ENCODE data around the gene WDR20. TPM values are rescaled to one million over a fixed set of nuclear protein-coding genes. Genes with fewer than 3 reads are reported as not detected.

The WDR20 gene
- total RNA-seq, 2 experiments from 2014 or later: 30.3 to 30.6 TPM

- no peak overlapping the region for H3K27ac Mint-ChIP-seq
- ChIA-PET POLR2A (no interaction called here), CTCF (no interaction called here)
- H3K4me3 Mint-ChIP-seq: no peak overlapping the region
- peaks cover 37% of the 10 kb centered on the region for H3K36me3 Mint-ChIP-seq (ENCODE audit: low read depth)
- no peak for DNase-seq
- no peak for ATAC-seq
- H3K9me3 Mint-ChIP-seq (ENCODE audit: insufficient read depth): no peaks in the 10 kb centered on the region
- no peaks in the 10 kb centered on the region for H3K27me3 Mint-ChIP-seq (ENCODE audit: low read depth)
- peaks cover 35% of the 10 kb centered on the region for H3K4me1 Mint-ChIP-seq (ENCODE audit: low read depth)
Observed at GRCh38 chr14:102203382-102203781, 63.7 kb downstream of the WDR20 start.

GRCh38 chr14:102205560-102205959, 65.9 kb downstream of the WDR20 start:
- Mint-ChIP-seq H3K36me3 (ENCODE audit: low read depth) (peaks cover 33% of the 10 kb centered on the region), H3K4me3 (no peak overlapping the region), H3K27ac (no peak overlapping the region), H3K4me1 (ENCODE audit: low read depth) (peaks cover 17% of the 10 kb centered on the region), H3K9me3 (ENCODE audit: insufficient read depth) (no peaks in the 10 kb centered on the region), H3K27me3 (ENCODE audit: low read depth) (no peaks in the 10 kb centered on the region)
- DNase-seq: no peak
- ATAC-seq: no peak
- ChIA-PET POLR2A (no interaction called here), CTCF (no interaction called here)

GRCh38 chr14:102206918-102207317, 67.2 kb downstream of the WDR20 start:
- ATAC-seq: no peak
- Mint-ChIP-seq H3K4me3 (no peak overlapping the region), H3K4me1 (ENCODE audit: low read depth) (peaks cover 3% of the 10 kb centered on the region), H3K36me3 (ENCODE audit: low read depth) (peaks cover 26% of the 10 kb centered on the region), H3K27me3 (ENCODE audit: low read depth) (no peaks in the 10 kb centered on the region), H3K27ac (no peak overlapping the region), H3K9me3 (ENCODE audit: insufficient read depth) (no peaks in the 10 kb centered on the region)
- ChIA-PET POLR2A (no interaction called here), CTCF (no interaction called here)
- no peak for DNase-seq

GRCh38 chr14:102207831-102208365, 68.2 kb downstream of the WDR20 start:
- H3K4me3 Mint-ChIP-seq: no peak overlapping the region

GRCh38 chr14:102208741-102209140, 69.0 kb downstream of the WDR20 start:
- H3K4me1 Mint-ChIP-seq (ENCODE audit: low read depth): no peaks in the 10 kb centered on the region
- H3K4me3 Mint-ChIP-seq: no peak overlapping the region
- peaks cover 26% of the 10 kb centered on the region for H3K36me3 Mint-ChIP-seq (ENCODE audit: low read depth)

More at GRCh38 chr14:102207831-102208365, 68.2 kb downstream of the WDR20 start:
- no peaks in the 10 kb centered on the region for H3K27me3 Mint-ChIP-seq (ENCODE audit: low read depth)
- no peak overlapping the region for H3K27ac Mint-ChIP-seq
- peaks cover 26% of the 10 kb centered on the region for H3K36me3 Mint-ChIP-seq (ENCODE audit: low read depth)
- POLR2A ChIA-PET: no interaction called here
- ATAC-seq (no peak), DNase-seq (no peak)
- H3K9me3 Mint-ChIP-seq (ENCODE audit: insufficient read depth): no peaks in the 10 kb centered on the region
- CTCF ChIA-PET: no interaction called here
- no peaks in the 10 kb centered on the region for H3K4me1 Mint-ChIP-seq (ENCODE audit: low read depth)

GRCh38 chr14:102209224-102209966, 69.7 kb downstream of the WDR20 start:
- DNase-seq (no peak), ATAC-seq (no peak)
- Mint-ChIP-seq H3K27me3 (ENCODE audit: low read depth) (no peaks in the 10 kb centered on the region), H3K9me3 (ENCODE audit: insufficient read depth) (no peaks in the 10 kb centered on the region), H3K4me3 (no peak overlapping the region), H3K4me1 (ENCODE audit: low read depth) (no peaks in the 10 kb centered on the region), H3K36me3 (ENCODE audit: low read depth) (peaks cover 22% of the 10 kb centered on the region), H3K27ac (no peak overlapping the region)
- ChIA-PET POLR2A (no interaction called here), CTCF (no interaction called here)

More at GRCh38 chr14:102208741-102209140, 69.0 kb downstream of the WDR20 start:
- H3K27ac Mint-ChIP-seq: no peak overlapping the region
- H3K9me3 Mint-ChIP-seq (ENCODE audit: insufficient read depth): no peaks in the 10 kb centered on the region
- ATAC-seq (no peak), DNase-seq (no peak)
- ChIA-PET POLR2A (no interaction called here), CTCF (no interaction called here)
- no peaks in the 10 kb centered on the region for H3K27me3 Mint-ChIP-seq (ENCODE audit: low read depth)

GRCh38 chr14:102210421-102211042, 70.8 kb downstream of the WDR20 start:
- no peaks in the 10 kb centered on the region for H3K9me3 Mint-ChIP-seq (ENCODE audit: insufficient read depth)
- H3K4me3 Mint-ChIP-seq: no peak overlapping the region
- no peak overlapping the region for H3K27ac Mint-ChIP-seq
- peaks cover 18% of the 10 kb centered on the region for H3K36me3 Mint-ChIP-seq (ENCODE audit: low read depth)
- CTCF ChIA-PET: no interaction called here
- DNase-seq: no peak
- no peaks in the 10 kb centered on the region for H3K4me1 Mint-ChIP-seq (ENCODE audit: low read depth)
- POLR2A ChIA-PET: no interaction called here
- no peaks in the 10 kb centered on the region for H3K27me3 Mint-ChIP-seq (ENCODE audit: low read depth)
- ATAC-seq: no peak

- DNase-seq: no peak
- no peaks in the 10 kb centered on the region for H3K27me3 Mint-ChIP-seq (ENCODE audit: low read depth)
- CTCF ChIA-PET: no interaction called here
- ATAC-seq: no peak
- H3K4me3 Mint-ChIP-seq: no peak overlapping the region
- no peak overlapping the region for H3K27ac Mint-ChIP-seq
- H3K36me3 Mint-ChIP-seq (ENCODE audit: low read depth): peaks cover 16% of the 10 kb centered on the region
- POLR2A ChIA-PET: no interaction called here
- H3K9me3 Mint-ChIP-seq (ENCODE audit: insufficient read depth): no peaks in the 10 kb centered on the region
- no peaks in the 10 kb centered on the region for H3K4me1 Mint-ChIP-seq (ENCODE audit: low read depth)
Observed at GRCh38 chr14:102211240-102211639, 71.5 kb downstream of the WDR20 start.

- Mint-ChIP-seq H3K4me1 (ENCODE audit: low read depth) (no peaks in the 10 kb centered on the region), H3K27ac (no peak overlapping the region), H3K36me3 (ENCODE audit: low read depth) (peaks cover 16% of the 10 kb centered on the region), H3K27me3 (ENCODE audit: low read depth) (no peaks in the 10 kb centered on the region), H3K9me3 (ENCODE audit: insufficient read depth) (no peaks in the 10 kb centered on the region), H3K4me3 (no peak overlapping the region)
- DNase-seq (no peak), ATAC-seq (no peak)
- POLR2A ChIA-PET: no interaction called here
- CTCF ChIA-PET: interaction anchor here (0.8 kb wide), 1 partner anchor 17 kb away, joined by 3 read pairs; no protein-coding TSS in a partner anchor
Observed at GRCh38 chr14:102212356-102212755, 72.7 kb downstream of the WDR20 start.

GRCh38 chr14:102212845-102213244, 73.1 kb downstream of the WDR20 start:
- ATAC-seq: no peak

GRCh38 chr14:102213470-102213869, 73.8 kb downstream of the WDR20 start:
- Mint-ChIP-seq H3K4me3 (no peak overlapping the region), H3K36me3 (ENCODE audit: low read depth) (peaks cover 11% of the 10 kb centered on the region), H3K27ac (no peak overlapping the region), H3K4me1 (ENCODE audit: low read depth) (no peaks in the 10 kb centered on the region), H3K9me3 (ENCODE audit: insufficient read depth) (no peaks in the 10 kb centered on the region), H3K27me3 (ENCODE audit: low read depth) (no peaks in the 10 kb centered on the region)
- ChIA-PET POLR2A (no interaction called here), CTCF (no interaction called here)
- ATAC-seq: no peak
- DNase-seq: no peak

More at GRCh38 chr14:102212845-102213244, 73.1 kb downstream of the WDR20 start:
- H3K36me3 Mint-ChIP-seq (ENCODE audit: low read depth): peaks cover 12% of the 10 kb centered on the region
- no peak for DNase-seq
- no peak overlapping the region for H3K4me3 Mint-ChIP-seq
- H3K4me1 Mint-ChIP-seq (ENCODE audit: low read depth): no peaks in the 10 kb centered on the region
- H3K9me3 Mint-ChIP-seq (ENCODE audit: insufficient read depth): no peaks in the 10 kb centered on the region
- POLR2A ChIA-PET: no interaction called here
- CTCF ChIA-PET: interaction anchor here (0.8 kb wide), 1 partner anchor 18 kb away, joined by 3 read pairs; no protein-coding TSS in a partner anchor
- H3K27me3 Mint-ChIP-seq (ENCODE audit: low read depth): no peaks in the 10 kb centered on the region
- H3K27ac Mint-ChIP-seq: no peak overlapping the region

- POLR2A ChIA-PET: no interaction called here
- H3K36me3 Mint-ChIP-seq (ENCODE audit: low read depth): peaks cover 7% of the 10 kb centered on the region
- H3K27me3 Mint-ChIP-seq (ENCODE audit: low read depth): no peaks in the 10 kb centered on the region
- DNase-seq: no peak
- CTCF ChIA-PET: interaction anchor here (1.1 kb wide), 1 partner anchor 103 kb away, joined by 3 read pairs; no protein-coding TSS in a partner anchor
- no peaks in the 10 kb centered on the region for H3K4me1 Mint-ChIP-seq (ENCODE audit: low read depth)
- H3K27ac Mint-ChIP-seq: no peak overlapping the region
- ATAC-seq: no peak
- no peaks in the 10 kb centered on the region for H3K9me3 Mint-ChIP-seq (ENCODE audit: insufficient read depth)
- H3K4me3 Mint-ChIP-seq: no peak overlapping the region
Observed at GRCh38 chr14:102213984-102214658, 74.4 kb downstream of the WDR20 start.
